Activated CD4-positive, CD25-positive, alpha-beta regulatory T cell (primary cell): ENCODE data around the gene TTC9.

Source experiments
- DNase-seq, 4 experiments: peaks; one replicate each; lab custom pipeline; 2025; lab: John Stamatoyannopoulos, UW

Gene TTC9

GRCh38 chr14:70716483-70716882 lies 74.8 kb downstream of the TTC9 start:
- no peak for DNase-seq

DNA sequence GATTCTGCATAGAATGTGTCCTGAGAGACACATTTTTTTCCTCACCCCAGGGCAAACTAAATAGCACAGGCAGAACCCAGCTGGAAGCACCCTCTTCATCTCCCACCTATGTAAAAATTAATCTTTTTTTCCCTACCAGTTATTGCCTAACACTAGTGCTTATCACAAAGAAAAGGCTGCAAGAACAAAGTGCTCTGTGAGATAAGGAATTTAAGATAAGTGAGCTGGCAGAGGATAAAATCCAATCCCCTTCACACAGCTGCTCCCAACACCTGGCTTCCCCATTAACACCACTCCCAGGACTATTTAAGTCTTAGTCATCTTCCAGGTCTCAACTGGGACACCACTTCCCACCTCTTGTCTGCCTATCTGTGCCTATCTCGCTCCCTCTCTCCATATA lies 75.2 kb downstream of the TTC9 start:
- no peak for DNase-seq

DNA sequence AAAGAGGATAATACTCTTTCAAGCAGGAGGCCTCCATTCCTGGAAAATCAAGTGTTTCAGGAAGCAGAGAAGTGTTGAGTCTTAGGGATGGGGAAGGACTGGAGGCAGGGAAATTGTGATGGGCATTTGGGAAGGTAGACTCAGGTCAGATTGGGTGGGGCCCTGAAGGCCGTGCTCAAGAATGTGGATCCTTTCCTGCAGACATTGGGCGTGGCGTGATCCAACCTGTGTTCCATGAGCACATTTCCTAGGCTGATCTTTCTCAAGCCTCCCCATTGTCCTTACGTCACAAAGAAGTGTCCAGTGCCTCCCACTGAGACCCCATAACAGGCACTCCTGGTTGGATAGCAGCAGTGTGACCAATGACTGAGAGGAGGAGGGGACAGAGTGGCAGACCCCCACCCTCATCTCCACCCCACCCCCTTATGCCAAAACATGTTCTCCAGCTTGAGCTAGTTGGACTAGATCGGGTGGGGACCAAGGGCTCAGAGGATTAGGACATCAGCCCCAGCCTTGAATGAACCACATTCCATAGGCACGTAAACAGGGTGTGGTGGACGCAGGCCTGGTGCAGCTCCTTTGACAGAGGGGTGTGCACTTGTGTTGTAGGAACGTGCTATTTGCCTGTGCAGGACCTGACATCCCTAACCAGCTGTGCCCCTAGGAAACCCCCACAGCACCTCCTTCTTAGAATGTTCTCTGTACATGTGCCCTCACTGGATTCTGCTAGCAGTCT lies 76.8 kb downstream of the TTC9 start:
- DNase-seq = no peak

- DNase-seq = no peak
These were observed 79.8 kb downstream of the TTC9 start for GRCh38 chr14:70721542-70721941.

DNA sequence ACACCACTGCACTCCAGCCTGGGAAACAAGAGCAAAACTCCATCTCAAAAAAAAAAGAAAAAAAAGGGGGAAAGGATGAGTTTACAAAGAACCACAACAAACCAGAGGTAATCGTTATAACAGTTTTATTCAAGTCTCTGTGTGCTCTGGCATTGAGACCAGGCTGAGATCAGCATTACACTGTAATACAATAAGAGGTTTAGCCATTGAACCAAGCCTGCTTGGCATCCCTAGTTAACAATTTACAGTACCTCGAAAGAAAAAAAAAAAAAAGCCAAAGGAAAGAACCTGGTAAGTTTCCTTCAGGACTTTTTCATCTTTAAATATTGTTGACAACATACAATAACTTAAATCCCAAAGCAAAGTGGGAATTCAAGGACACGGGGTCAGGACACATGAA lies 80.7 kb downstream of the TTC9 start:
- no peak for DNase-seq

DNA sequence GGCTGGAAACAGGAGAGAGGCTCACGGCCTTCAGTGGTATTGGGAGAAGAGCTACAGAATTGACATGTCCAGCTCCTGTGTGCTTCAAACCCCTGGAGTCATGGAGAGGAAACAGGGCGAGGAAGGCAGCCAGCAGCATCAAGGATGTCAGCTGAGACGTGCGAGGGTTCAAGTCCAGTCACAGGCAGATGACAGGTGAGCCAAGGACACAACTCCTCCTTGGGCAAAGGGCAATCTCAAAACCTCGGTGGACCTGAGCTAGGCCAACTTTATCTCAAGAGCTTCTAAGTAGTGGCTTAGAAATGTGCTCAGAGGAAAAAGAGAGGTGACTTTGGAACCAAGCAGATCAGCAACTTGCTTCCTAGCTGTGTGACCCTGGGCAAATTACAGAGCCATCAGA lies 81.6 kb downstream of the TTC9 start:
- DNase-seq = no peak

DNA sequence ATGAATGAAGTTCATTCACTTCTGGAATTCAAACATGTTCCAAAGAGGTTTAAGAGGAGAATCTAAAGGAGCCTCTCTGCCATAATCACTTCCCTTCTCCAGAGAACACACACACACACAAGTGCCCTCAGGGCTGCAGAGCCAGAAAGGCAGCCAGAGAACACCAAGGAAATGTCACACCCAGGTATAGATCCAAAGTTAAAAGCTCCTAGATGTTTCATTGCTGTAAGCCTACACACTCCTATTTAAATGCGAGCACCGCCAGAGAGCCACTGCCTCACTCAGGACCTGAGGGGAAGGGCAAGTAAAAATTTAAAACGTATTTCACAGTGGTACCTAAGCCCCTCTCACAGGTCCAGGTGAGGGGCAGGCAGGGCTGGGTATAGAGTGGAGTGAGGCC lies 82.4 kb downstream of the TTC9 start:
- no peak for DNase-seq

DNA sequence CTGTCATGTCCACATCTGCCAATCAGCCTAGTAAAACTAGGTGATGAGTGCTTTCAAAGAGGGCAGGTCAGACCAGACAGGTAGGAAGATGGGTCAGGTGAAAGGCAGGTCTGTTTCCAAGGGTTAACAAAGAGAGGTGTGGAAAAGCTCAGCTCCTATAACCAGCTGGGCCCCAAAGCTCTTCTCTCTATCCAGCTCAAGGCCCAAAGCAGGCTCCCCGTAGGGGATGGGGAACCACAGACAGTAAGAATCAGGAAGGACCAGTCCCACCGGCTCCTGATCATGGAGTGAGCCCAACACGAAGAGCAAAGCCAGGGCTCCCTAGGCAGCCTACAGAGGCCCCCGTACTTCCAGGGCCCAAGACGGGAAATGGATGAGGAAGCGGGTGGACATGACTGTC lies 83.2 kb downstream of the TTC9 start:
- no peak for DNase-seq
